ENCODE data around the gene PGBD5. TPM values are rescaled to one million over a fixed set of nuclear protein-coding genes. Genes with fewer than 3 reads are reported as not detected.

Gene PGBD5
- total RNA-seq, 1 donor from 2014 or later, result 2.0 TPM

DNA sequence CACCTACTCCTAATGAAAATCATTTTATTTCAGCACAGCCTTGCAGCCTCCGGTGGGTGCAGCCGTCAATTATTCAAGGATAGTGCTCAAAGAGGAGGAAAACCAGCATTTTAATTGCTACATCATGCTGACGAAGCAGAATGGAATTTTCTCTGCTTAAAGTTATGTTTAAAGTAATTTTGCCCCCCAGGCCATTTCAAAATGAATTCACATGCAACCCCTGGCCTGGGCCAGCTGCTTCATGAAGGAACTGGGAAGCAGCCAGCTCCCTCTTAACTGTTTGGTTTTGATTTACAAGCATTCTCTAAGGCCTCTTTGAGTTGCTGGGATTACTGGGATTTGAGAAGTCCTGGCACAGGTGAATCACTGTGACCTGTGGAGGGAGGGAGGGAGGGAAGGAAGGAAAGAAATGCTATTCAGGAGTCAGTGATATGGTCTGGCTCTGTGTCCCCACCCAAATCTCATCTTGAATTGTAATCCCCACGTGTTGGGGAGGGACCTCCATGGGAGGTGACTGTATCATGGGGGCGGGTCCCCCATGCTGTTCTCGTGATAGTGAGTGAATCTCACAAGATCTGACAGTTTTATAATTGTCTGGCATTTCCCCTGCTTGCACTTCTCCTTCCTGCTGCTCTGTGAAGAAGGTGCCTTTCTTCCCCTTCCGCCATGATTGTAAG is 66.0 kb downstream of the PGBD5 start:
- DNase-seq (ENCODE audit: low spot score), result no peak
- no peaks in the 10 kb centered on the region for H3K9me3 Mint-ChIP-seq (ENCODE audit: unreplicated experiment)
- H3K4me3 Mint-ChIP-seq (ENCODE audit: unreplicated experiment), result no peak overlapping the region
- no peaks in the 10 kb centered on the region for H3K4me1 Mint-ChIP-seq (ENCODE audit: unreplicated experiment)
- peaks cover 5% of the 10 kb centered on the region for H3K27me3 Mint-ChIP-seq (ENCODE audit: unreplicated experiment)
- H3K36me3 Mint-ChIP-seq (ENCODE audit: low read depth, unreplicated experiment), result no peaks in the 10 kb centered on the region
- no peak overlapping the region for H3K27ac Mint-ChIP-seq (ENCODE audit: unreplicated experiment)
- TF ChIP-seq, protein P1, sequence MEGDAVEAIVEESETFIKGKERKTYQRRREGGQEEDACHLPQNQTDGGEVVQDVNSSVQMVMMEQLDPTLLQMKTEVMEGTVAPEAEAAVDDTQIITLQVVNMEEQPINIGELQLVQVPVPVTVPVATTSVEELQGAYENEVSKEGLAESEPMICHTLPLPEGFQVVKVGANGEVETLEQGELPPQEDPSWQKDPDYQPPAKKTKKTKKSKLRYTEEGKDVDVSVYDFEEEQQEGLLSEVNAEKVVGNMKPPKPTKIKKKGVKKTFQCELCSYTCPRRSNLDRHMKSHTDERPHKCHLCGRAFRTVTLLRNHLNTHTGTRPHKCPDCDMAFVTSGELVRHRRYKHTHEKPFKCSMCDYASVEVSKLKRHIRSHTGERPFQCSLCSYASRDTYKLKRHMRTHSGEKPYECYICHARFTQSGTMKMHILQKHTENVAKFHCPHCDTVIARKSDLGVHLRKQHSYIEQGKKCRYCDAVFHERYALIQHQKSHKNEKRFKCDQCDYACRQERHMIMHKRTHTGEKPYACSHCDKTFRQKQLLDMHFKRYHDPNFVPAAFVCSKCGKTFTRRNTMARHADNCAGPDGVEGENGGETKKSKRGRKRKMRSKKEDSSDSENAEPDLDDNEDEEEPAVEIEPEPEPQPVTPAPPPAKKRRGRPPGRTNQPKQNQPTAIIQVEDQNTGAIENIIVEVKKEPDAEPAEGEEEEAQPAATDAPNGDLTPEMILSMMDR (IDR thresholded peaks at IDR 0.05; ENCODE audit: unreplicated experiment), result no peak

DNA sequence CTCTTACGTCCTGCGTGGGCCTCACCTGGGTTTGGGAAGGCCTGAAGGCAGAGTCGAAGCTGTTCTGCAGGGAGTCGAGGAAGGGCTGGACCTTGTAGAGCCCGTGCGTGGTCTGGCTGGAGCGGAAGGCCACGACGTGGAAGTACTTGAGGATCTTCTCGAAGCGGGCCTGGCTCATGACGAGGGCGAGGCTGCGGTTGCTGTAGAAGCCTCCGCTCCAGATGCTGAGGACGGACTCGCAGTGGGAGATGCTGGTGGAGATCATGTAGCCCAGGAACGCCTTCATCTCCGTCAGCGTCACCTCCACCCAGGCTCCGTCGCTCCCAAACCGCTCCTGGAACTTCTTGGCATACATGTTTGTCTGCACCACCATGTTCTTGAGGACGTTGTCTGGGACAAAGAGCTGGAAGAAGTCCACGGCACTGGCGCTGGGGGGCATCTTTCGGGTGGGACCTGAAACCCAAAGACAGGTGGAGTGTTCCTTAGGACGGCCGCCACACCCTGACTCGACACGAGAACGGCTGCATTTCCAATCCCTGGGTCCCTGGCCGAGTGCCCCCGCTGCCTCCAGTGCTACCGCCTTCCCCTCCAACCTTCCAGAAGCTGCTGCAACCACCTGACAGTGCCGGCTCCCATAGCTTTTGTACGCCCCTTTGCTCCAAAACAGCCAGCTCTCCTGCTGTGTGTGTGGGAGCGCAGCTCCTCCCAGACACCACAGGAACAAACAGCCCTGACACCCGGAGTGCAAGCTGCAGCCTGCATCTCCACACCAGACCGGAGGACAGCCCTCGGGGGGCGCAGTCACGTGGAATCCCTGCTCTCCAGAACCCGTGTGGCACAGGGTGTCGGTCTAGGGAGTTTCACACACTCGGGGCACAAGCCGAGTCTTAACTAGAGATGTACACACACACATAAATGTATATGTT is 69.0 kb downstream of the PGBD5 start:
- Mint-ChIP-seq H3K27me3 (ENCODE audit: unreplicated experiment) (peaks cover 5% of the 10 kb centered on the region), H3K9me3 (ENCODE audit: unreplicated experiment) (no peaks in the 10 kb centered on the region), H3K36me3 (ENCODE audit: low read depth, unreplicated experiment) (no peaks in the 10 kb centered on the region), H3K27ac (ENCODE audit: unreplicated experiment) (no peak overlapping the region), H3K4me3 (ENCODE audit: unreplicated experiment) (no peak overlapping the region), H3K4me1 (ENCODE audit: unreplicated experiment) (no peaks in the 10 kb centered on the region)
- TF ChIP-seq, protein P1 (IDR thresholded peaks at IDR 0.05; ENCODE audit: unreplicated experiment), result no peak
- DNase-seq (ENCODE audit: low spot score), result no peak

DNA sequence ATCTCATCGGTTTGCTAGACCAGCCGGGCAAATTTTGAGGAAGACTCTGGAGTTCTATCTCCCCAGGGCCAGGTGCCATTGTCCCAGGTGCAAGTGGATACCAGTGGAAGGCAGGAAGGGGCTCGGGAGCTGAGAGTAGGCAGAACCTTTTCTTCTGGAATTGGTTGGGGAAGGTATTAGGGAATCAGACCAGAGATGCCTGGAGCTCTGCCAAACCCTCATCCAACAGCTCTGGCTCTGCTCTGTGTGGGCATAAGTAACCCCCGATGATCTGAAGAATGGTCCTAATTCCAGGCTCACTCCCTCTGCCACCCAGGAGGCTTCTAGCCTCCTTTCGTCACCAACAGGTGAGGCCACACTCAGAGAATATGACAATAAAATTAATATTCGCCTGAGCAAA is 69.9 kb downstream of the PGBD5 start:
- Mint-ChIP-seq H3K36me3 (ENCODE audit: low read depth, unreplicated experiment) (no peaks in the 10 kb centered on the region), H3K27me3 (ENCODE audit: unreplicated experiment) (peaks cover 5% of the 10 kb centered on the region), H3K4me1 (ENCODE audit: unreplicated experiment) (no peaks in the 10 kb centered on the region), H3K4me3 (ENCODE audit: unreplicated experiment) (no peak overlapping the region), H3K9me3 (ENCODE audit: unreplicated experiment) (no peaks in the 10 kb centered on the region), H3K27ac (ENCODE audit: unreplicated experiment) (no peak overlapping the region)
- no peak for DNase-seq (ENCODE audit: low spot score)
- TF ChIP-seq, protein P1 (IDR thresholded peaks at IDR 0.05; ENCODE audit: unreplicated experiment), result no peak

DNA sequence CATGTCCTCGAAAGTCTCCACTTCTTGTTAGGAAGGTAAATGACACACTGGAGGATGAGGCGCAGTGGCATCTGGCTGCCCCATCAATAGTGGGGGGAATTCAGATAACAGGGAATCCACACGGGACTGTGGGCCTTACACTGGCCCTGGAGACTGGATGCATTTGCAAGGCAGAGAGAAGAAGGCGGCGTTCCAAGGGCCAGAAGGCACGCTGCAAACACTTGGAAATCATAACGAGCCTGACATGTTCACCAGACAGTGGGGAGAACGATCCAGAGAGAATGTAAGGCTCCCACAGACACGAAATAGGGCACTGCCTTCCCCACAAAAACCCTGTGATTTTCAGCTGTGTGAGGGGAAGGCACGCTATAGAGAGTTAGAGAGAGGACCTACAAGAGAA is 70.5 kb downstream of the PGBD5 start:
- Mint-ChIP-seq H3K27ac (ENCODE audit: unreplicated experiment) (no peak overlapping the region), H3K27me3 (ENCODE audit: unreplicated experiment) (peaks cover 5% of the 10 kb centered on the region), H3K36me3 (ENCODE audit: low read depth, unreplicated experiment) (no peaks in the 10 kb centered on the region), H3K4me1 (ENCODE audit: unreplicated experiment) (no peaks in the 10 kb centered on the region), H3K4me3 (ENCODE audit: unreplicated experiment) (no peak overlapping the region), H3K9me3 (ENCODE audit: unreplicated experiment) (no peaks in the 10 kb centered on the region)
- no peak for DNase-seq (ENCODE audit: low spot score)
- TF ChIP-seq, protein P1 (IDR thresholded peaks at IDR 0.05; ENCODE audit: unreplicated experiment), result no peak

DNA sequence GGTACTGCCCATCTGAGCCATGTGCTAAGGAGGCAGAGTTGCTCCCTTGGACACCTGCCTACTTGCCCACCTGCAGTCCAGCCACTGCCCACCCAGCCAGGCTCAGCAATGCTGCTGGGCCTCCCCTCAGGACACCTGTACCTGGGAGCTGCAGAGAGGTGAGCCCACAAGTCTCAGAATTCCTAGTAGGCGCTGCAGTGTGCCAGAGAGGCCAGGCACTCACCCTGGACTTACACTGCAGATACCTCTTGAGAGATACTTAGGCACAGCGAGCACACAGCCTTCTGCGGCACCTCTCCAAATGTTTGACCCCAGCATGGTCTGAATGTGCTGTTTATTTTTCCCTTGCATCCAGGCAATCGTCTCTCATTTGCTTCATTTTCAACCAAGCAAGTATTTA is 71.0 kb downstream of the PGBD5 start:
- DNase-seq (ENCODE audit: low spot score), result no peak
- no peak overlapping the region for H3K4me3 Mint-ChIP-seq (ENCODE audit: unreplicated experiment)
- H3K27ac Mint-ChIP-seq (ENCODE audit: unreplicated experiment), result no peak overlapping the region
- no peaks in the 10 kb centered on the region for H3K4me1 Mint-ChIP-seq (ENCODE audit: unreplicated experiment)
- peaks cover 5% of the 10 kb centered on the region for H3K27me3 Mint-ChIP-seq (ENCODE audit: unreplicated experiment)
- no peaks in the 10 kb centered on the region for H3K9me3 Mint-ChIP-seq (ENCODE audit: unreplicated experiment)
- TF ChIP-seq, protein P1 (IDR thresholded peaks at IDR 0.05; ENCODE audit: unreplicated experiment), result no peak
- H3K36me3 Mint-ChIP-seq (ENCODE audit: low read depth, unreplicated experiment), result no peaks in the 10 kb centered on the region

All from endothelial cell (in vitro differentiated cells).